ENCODE measurements around the gene OTUD6A. TPM values are rescaled to one million over a fixed set of nuclear protein-coding genes. Genes with fewer than 3 reads are reported as not detected.

Gene OTUD6A
- polyA plus RNA-seq, 1 experiment = not detected

DNA sequence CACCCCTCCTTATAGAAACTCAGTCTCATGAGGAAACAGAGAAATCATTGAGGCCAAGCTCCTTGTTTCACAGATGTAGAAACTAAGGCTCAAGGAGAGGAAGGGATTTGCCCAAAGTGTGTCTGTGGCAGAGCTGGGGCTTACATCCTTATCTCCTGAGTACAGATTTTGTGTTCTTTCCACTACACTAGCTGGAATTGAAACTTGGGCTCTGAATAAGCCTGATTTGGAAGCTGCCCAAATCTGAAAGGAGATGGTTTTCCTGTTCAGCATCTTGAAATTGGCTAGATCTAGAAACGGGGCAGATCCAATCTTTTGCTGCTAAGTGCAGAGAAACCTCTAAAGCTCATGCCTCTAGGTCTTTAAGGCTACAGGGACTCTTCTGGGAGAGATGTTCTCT, 36.8 kb upstream of the OTUD6A start:
- ChIA-PET CTCF (interaction anchor here (0.9 kb wide), 1 partner anchor 22 kb away, joined by 3 read pairs; no protein-coding TSS in a partner anchor), POLR2A (no interaction called here)

GRCh38 chrX:70026112-70026850, 36.0 kb upstream of the OTUD6A start:
- no peak for DNase-seq (ENCODE audit: low read depth)
- TF ChIP-seq, protein P1, sequence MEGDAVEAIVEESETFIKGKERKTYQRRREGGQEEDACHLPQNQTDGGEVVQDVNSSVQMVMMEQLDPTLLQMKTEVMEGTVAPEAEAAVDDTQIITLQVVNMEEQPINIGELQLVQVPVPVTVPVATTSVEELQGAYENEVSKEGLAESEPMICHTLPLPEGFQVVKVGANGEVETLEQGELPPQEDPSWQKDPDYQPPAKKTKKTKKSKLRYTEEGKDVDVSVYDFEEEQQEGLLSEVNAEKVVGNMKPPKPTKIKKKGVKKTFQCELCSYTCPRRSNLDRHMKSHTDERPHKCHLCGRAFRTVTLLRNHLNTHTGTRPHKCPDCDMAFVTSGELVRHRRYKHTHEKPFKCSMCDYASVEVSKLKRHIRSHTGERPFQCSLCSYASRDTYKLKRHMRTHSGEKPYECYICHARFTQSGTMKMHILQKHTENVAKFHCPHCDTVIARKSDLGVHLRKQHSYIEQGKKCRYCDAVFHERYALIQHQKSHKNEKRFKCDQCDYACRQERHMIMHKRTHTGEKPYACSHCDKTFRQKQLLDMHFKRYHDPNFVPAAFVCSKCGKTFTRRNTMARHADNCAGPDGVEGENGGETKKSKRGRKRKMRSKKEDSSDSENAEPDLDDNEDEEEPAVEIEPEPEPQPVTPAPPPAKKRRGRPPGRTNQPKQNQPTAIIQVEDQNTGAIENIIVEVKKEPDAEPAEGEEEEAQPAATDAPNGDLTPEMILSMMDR (IDR thresholded peaks at IDR 0.05; ENCODE audit: insufficient read depth, low read depth, low read length) = no peak
- no peak overlapping the region for H3K4me3 ChIP-seq (ENCODE audit: low read depth, low read length)
- H3K36me3 ChIP-seq (ENCODE audit: control insufficient read depth, insufficient read depth, low read length) = no peaks in the 10 kb centered on the region
- POLR2A ChIA-PET = no interaction called here
- CTCF ChIA-PET = interaction anchor here (1.1 kb wide), 1 partner anchor 71 kb away, joined by 3 read pairs; no protein-coding TSS in a partner anchor
- no peaks in the 10 kb centered on the region for H3K27me3 ChIP-seq (ENCODE audit: control insufficient read depth, insufficient read depth, low read length)

More for the DNA sequence above, 36.8 kb upstream of the OTUD6A start:
- TF ChIP-seq, protein P1 (IDR thresholded peaks at IDR 0.05; ENCODE audit: insufficient read depth, low read depth, low read length) = no peak
- H3K4me3 ChIP-seq (ENCODE audit: low read depth, low read length) = no peak overlapping the region
- no peaks in the 10 kb centered on the region for H3K27me3 ChIP-seq (ENCODE audit: control insufficient read depth, insufficient read depth, low read length)
- H3K36me3 ChIP-seq (ENCODE audit: control insufficient read depth, insufficient read depth, low read length) = no peaks in the 10 kb centered on the region
- no peak for DNase-seq (ENCODE audit: low read depth)

DNA sequence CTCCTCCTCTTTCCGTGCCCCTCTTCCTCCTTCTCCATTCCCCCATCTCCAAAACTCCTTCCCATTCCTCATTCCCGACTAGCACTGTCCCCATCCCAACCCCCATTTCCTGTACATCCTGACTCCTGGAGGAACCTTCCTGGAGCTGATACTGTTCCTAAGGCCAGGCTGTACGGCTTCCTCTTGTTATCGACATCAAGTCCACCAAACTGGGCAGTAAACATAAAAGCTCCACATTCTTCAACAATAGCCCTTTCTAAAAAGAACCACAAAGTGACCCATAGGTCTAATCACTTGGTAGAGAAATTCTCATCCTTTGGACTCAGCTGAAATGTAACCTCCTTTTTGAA, 35.4 kb upstream of the OTUD6A start:
- Histone ChIP-seq H3K4me3 (ENCODE audit: low read depth, low read length) (no peak overlapping the region), H3K36me3 (ENCODE audit: control insufficient read depth, insufficient read depth, low read length) (no peaks in the 10 kb centered on the region), H3K27me3 (ENCODE audit: control insufficient read depth, insufficient read depth, low read length) (no peaks in the 10 kb centered on the region)
- CTCF ChIA-PET = interaction anchor here (1.1 kb wide), 1 partner anchor 70 kb away, joined by 3 read pairs; no protein-coding TSS in a partner anchor
- TF ChIP-seq, protein P1 (IDR thresholded peaks at IDR 0.05; ENCODE audit: insufficient read depth, low read depth, low read length) = no peak
- no peak for DNase-seq (ENCODE audit: low read depth)
- POLR2A ChIA-PET = no interaction called here

DNA sequence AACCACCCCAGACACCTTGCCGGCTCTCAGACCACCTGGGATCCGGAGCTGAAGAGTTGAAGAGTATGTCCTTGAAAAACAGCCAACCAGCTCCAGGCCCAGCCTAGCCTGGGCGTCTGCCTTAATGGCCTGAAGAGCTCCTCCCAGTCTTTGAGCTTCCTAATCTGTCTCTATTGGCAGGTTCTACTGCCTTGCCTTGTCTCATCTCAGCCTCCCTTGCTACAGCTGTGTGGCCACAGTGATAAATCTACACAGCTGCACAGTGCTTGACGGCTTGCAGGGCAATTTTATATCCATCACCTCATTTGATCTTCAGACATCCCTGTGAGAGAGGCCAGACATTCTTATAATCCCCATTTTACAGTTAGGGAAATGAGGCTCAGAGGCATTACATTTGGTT, 32.4 kb upstream of the OTUD6A start:
- Histone ChIP-seq H3K36me3 (ENCODE audit: control insufficient read depth, insufficient read depth, low read length) (no peaks in the 10 kb centered on the region), H3K4me3 (ENCODE audit: low read depth, low read length) (no peak overlapping the region), H3K27me3 (ENCODE audit: control insufficient read depth, insufficient read depth, low read length) (no peaks in the 10 kb centered on the region)
- no peak for DNase-seq (ENCODE audit: low read depth)
- TF ChIP-seq, protein P1 (IDR thresholded peaks at IDR 0.05; ENCODE audit: insufficient read depth, low read depth, low read length) = no peak
- ChIA-PET POLR2A (interaction anchor here (0.6 kb wide), 1 partner anchor 482 kb away, joined by 6 read pairs; no protein-coding TSS in a partner anchor), CTCF (interaction anchor here (0.7 to 2.8 kb wide), 10 partner anchors 9 to 1205 kb away, joined by 3 to 28 read pairs (median 4); partner anchors contain the start of gene IGBP1)

DNA sequence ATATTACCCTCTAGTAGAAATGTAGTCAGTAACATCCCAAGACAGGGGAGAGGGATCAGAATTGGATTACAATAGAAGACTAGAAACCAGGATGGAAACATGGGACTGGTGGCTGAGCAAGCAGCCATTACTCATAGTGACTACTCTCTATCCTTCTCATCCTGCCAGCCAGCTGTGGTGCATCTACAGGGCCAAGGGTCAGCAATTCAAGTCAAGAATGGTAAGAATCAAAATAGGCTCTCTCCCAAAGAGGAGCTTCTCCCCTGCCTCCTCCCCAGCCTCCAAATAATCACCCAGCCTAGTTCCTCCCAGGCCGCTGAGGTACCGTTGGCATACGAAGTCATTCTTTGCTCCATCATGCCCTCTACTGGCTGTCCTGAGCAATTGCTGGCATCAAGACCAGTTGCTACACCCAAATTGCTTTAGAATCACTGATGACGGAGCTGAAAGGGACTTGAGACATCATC, 31.9 kb upstream of the OTUD6A start:
- no peak overlapping the region for H3K4me3 ChIP-seq (ENCODE audit: low read depth, low read length)
- no peaks in the 10 kb centered on the region for H3K27me3 ChIP-seq (ENCODE audit: control insufficient read depth, insufficient read depth, low read length)
- ChIA-PET POLR2A (interaction anchor here (0.6 kb wide), 1 partner anchor 483 kb away, joined by 6 read pairs; no protein-coding TSS in a partner anchor), CTCF (interaction anchor here (0.7 to 2.8 kb wide), 12 partner anchors 9 to 1208 kb away, joined by 3 to 28 read pairs (median 4); partner anchors contain the start of gene IGBP1)
- H3K36me3 ChIP-seq (ENCODE audit: control insufficient read depth, insufficient read depth, low read length) = no peaks in the 10 kb centered on the region
- no peak for DNase-seq (ENCODE audit: low read depth)
- TF ChIP-seq, protein P1 (IDR thresholded peaks at IDR 0.05; ENCODE audit: insufficient read depth, low read depth, low read length) = peak; percentile 68

Measured in BJ (cell line).